SHP77 treated with DMSO at 0.1 percent for 48 hours (cell line): Measurements from ENCODE around the gene VPS13D.
A peak's percentile ranks its signal among the peaks of the same experiment; 100 is the strongest.
"Not testable (repeated sequence)": the region's sequence is repeated elsewhere in the genome, so short reads cannot be mapped to it uniquely, and the experiment has no call there.

ENCODE experiments used
- DNase-seq: peaks from one replicate; lab custom pipeline; 2025; lab: John Stamatoyannopoulos, UW

VPS13D gene

DNA sequence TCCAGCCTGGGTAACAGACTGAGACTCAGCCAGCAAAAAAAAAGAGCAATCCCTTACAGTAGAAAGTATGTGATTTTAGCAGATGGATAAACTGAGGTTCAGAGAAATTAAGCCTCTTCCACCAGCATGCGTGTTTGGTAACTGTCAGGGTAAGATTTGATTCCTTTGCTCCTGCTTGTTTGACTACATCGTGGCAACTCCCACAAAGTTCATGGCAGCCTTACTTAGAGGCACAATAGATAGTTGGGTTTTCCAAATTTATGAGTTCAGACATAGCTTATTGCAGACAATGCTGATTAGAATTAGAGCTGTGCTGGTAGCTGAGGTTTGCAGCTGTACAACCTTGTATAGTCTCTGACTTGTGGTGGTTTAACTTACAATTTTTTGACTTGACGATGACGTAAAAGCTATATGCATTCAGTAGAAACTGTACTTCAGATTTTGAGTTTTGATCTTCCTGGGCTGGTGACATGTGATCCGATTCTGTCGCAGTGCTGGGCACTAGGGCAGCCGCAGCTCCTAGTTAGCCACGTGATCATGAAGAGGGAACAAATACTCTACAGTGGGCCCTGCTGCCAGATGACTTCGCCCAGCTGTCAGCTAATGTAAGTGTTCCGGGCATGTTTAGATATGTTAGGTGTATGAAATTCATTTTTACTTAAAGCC is 220.4 kb downstream of the VPS13D start:
- DNase-seq = peak; percentile 3

DNA sequence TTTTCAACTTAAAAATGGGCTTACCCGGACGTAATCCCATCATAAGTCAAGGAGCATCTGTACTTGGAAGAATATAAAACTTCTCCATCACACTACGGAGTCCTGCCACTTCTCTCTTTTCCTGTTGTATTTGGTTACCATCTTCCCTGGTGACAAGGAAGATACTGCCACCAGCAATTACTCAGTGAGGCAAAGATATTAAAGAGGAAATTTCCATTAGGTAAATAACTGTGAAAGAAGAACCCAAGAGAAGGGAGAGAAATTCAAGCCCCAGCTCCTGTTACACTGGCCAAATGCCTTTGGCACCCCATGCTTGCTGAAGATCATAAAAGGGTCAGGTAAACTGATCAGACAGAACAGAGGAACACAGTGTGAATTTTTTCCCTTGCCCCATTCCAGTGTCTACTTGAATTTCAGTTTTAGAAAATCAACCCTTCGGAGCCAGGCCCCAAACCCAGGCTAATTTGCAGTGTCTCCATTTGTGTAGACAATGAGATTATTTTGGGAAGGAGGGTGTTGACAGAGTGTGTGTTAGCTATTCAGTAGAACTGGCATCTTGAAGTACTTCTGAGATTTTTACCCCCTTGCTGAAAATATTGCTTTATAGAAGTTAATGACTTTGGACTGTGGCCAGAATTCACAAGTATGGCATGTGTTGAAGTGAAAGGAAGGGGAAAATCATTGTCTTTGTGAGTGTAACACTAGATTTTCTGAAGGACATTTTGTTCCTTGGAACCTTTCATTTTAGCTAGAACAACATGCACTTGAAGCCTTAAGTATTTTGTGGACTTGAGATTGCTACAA is 221.1 kb downstream of the VPS13D start:
- DNase-seq = no peak

DNA sequence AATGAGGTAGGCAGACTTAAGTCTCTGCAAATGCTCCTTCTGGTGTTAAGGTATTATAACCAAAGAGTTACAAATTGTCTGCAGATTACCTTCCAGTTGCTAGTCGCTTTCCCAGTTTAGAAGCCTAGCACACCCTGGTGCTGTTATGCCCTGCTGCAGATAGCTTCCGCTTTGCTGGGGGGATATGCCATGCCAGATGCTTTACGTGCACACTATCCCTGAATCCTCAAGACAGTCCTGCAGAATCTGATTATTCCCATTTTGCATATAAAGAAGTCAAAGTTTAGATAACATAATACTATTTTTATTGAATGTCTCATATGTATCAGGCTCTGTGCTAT is 221.7 kb downstream of the VPS13D start:
- no peak for DNase-seq

DNA sequence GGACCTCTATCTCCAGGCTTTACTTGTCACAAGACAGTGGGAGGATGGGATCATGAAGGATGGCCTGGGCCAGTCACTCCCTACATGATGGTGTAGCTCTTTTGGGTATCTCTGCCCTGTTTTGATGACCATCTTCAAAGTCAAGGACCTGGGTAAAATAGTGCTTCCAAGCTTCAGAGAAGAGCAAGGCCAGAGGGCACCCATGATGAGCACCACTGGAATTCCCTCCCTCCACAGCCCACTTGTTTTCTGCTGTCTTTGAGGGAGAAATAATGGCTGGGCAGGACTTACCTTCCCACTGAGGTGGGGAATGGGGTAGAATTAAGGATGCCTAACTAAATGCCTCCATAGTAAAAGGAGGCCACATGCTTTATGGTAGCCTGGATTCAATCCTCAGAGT is 222.4 kb downstream of the VPS13D start:
- no peak for DNase-seq

DNA sequence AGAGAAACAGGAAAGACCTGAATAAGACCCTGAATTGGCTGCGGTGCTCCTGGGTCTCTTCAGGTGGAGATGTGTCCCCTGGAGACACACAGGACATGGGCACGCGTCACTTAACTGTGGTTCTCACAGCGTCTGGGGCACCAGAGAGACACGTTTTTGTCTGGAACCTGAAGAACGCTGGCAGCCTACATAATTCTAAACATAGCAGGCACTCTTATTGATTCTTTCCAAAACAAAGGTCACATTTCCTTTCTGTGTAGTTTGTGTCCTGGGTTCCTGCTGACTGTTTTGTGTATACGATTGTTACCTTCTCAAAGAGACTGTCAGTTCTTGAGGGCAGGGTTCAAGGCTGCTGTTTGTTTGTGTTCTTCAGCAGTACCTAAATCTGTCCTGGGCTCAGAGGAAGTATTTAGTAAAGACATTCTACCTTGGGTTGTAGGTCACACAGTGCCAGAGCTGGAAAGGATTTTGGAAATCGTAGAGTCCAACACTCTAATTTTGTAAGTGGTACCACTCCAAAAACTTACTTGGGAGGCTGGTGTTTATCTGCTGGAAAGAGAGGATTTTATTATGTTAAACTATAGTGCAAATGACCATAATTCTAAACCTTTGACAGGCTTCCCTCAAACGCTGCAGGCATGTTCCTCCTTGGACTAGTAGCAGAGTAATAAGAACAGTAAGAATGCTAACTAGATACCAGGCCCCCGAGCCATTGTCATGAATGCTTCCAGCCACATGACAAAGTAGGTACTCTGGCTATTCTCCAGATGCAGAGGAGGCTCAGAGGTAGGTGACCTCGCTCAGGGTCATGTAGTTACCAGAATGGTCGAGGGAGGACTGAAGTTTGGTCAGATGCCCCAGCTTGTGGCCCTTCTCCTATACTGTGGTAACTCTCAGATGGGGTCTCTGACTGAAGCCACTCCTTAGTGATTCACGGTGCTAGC is 223.8 kb downstream of the VPS13D start:
- DNase-seq = no peak

DNA sequence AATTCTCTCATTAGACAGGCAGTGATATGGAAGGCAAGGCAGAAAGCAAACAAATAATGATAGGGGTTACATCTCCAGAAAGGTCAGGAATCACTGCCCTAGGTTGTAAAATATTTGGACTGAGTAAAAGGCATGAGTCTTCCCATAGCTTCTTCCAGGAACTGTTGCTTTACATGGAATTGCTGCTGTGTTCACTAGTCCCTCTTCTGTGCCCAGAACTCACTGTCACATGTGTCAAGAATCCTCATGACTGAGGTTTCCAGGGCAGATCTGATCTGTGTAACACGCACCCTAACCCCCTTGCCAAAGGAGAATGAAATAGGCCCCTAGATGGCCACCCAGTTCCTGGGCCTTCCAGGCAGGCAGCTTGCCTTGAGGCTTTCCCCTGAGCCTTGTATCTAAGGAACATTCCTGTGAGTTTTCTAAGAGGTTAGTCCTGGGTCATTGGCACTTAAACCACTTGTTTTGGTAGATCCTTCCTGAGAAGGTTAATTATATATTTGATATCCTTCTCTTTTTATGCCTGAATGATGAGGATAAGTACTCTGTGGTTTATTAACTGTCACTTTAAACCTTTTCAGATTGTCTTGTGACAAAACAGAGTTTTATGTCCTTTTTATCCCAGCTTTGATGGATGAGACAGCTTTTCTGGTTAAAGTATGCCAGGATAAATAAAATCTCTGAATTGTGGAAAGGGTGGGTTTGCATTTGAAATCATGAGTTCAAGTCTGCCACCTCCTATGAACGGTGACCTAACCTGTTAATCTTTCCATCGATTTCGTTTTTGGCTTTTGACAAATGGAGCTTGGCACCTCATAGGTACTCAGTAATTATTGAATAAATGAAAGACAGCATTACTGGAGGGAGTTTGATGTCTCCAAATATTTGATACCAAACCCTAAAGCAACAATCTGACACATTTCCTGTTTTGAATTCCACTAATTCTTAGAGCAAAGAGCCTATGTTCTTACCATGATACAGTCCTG is 224.9 kb downstream of the VPS13D start:
- DNase-seq = no peak

DNA sequence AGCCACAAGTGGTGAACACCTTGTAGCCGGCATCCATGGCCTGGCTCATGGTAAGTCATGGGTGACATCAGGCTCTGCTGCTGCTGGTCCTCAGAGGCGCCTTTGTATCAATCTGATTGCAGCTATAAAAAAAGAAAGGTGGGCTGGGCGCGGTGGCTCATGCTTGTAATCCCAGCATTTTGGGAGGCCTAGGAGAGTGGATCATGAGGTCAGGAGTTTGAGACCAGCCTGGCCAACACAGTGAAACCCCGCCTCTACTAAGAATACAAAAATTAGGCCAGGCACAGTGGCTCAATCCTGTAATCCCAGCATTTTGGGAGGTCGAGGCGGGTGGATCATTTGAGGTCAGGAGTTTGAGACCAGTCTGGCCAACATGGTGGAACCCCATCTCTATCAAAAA is 226.3 kb downstream of the VPS13D start:
- DNase-seq = not testable (repeated sequence)

DNA sequence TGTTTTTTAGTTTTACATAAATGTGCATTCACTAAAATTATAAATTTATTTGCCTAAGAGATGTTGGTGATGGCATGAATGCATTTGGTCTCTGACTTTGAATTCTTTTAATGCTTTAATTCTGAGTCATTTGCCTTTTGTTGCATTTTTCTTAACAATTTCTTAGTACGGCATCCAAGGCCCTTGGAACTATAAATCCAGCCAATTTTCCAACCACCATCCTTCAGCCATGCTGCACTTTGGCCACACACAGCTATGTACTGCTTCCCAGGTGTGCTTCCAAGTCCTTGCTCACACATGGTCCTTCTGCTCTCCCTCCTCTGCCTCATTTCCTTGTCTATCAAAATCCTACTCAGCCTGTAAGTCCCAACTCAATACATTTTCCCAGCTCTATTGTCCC is 227.1 kb downstream of the VPS13D start:
- no peak for DNase-seq

DNA sequence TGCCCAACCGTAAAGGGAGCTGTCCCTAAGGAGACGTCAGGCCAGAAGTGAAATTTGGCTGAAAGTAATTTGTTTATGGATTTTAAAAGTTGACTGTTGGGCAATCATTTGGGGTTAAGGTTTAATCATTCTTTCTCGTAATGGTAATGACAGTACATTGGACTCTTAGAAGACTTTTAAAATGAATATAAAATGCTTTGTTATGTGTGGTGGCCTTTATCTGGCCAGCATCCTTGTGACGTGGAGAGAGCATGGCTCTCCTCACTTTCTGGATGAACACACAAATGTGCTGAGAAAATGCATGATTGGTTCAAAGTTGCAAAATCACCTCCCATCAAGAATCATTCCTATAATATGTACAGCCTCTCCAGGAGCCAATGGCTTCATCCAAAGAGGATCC is 227.9 kb downstream of the VPS13D start:
- no peak for DNase-seq

DNA sequence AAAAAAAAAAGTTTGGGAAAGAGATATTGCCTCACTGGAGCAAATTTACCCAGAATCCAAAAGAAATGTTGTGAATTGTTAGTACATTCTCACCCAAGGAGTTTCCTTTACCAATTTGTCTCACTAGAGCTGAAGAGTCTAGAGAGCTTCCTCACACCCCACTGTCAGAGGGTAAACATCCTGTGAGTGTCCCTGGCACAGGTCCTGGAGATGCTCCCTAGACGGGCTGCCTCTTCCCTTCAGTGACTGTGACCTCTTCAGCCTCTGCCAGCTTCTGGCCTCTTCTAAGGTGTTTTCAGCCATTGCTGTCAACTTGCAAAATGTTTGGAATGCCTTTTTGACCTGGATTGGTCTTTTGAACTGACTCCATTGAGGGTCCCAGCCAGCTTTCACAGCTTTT is 228.7 kb downstream of the VPS13D start:
- DNase-seq = no peak

DNA sequence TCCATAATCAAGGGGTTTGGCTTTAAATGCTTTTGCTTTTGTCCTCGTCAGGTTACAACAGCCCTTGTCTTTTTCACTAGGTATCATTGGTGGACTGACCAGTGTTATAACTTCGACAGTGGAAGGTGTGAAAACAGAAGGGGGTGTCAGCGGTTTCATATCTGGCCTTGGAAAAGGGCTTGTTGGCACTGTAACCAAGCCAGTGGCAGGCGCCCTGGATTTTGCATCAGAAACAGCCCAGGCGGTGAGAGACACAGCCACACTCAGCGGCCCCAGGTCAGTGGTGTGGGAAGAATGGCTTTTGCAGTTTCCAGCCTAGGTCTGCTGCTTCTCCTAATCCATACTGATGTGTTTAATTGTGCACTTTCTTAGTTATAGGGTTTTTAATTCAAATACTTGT is 230.3 kb downstream of the VPS13D start:
- DNase-seq = no peak

DNA sequence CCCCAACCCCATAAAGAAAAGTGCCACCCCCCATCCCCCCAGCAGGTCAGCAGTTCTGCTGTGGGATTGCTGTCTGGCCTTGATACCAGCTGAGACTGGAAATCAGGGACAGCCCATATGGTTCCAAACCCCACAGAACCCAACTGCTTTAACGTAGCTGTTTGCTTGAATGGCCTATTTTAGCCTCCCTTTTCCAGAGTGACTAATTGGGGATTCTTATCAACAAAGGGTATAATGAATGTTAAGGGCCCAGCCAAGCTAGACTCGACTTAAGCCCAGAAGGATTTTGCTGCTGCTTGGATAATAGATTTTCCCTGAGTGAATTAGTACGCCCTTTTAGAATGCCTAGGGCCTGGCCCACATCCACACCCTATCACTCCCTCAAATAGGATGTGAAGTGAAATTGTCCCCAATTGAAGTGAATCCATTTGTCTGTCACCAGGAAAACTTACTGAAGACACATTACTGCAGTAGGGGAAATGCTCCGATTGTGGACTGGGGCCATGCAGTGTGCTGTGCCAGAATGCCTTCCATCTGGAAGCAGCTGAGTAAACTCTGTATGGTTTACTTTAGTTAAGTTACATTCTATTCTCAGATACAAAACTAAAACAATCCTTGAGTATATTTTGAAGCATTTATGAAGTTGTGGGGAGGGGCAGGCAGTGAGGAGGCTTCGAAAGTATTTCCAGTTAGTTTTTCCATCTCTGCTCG is 231.2 kb downstream of the VPS13D start:
- peak; percentile 14 for DNase-seq

DNA sequence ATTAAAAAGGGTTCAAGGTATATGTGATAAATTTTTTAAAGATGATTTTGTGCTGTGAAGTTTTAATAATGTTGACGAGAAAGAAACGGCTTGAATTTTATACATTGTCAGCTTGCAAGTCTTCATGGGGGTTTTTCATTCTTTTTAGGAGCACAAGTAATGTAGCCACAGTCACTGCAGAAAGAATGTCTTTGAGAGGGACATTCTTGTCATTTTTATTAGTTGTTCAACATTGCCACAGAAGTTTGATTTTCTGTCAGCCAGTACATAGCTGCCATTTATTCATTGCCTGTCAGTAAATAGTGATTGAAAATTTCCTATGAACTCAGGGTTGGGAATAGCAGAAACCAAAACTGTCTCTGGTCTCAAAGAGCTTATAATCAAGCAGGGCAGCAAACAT is 231.9 kb downstream of the VPS13D start:
- no peak for DNase-seq

DNA sequence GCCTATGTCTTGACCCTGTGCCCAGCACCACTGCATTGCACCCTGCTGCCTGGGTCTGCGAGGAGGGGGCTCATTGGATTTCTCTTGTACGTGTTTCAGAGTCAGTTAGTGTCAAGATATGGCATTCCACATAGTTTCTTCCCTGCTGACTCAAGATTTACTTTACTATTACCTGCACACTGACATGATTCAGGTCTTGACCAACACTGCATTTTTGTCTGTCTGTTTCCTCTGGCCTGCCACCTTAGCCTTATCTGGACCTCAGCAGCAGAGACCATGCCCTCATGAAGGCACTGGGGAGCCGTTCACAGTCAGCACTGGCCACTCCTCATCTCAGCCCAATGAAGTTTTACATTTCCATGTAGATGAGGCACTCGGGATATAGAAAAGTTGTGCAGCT is 232.8 kb downstream of the VPS13D start:
- no peak for DNase-seq

DNA sequence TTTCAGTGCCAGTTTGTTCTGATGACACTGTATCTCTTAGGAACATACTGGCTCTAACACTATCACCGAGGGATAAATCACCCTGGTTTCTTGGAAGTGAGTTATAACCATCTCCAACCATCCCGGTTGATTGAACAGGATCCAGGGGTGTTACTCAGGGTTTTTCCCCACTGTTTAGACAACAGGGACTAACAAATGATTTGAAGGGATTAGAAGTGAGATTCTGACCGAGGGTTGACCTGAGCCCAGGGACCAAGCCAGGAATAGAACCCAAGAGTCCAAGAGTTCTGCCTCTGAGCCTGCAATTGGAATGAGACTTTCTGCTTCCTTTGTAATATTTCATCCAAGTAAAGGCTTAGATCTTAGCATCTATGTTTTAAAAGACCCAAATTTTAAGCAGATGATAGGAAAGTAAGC is 234.2 kb downstream of the VPS13D start:
- no peak for DNase-seq

DNA sequence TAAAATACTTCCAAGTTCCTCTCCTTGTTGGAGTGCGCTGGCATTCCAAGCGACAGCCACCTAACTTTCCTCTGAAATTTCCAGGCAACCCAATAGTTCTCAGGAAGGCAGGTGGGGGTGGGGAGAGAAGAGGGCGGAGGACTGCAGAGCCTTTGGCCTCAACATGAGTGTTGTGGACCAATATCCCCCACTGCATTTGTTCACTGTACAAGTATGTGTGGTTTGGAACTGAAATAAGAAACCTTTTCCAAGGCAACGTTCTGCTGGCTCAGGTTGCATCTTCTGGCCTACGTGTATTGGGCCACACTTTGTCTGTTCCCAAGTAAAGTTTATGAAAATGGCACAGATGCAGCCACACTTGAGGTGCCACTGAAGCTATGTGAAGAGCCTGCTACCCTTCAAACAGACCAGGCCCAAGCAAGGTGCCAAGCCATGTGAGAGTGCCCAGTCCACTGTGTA is 234.8 kb downstream of the VPS13D start:
- DNase-seq = no peak

DNA sequence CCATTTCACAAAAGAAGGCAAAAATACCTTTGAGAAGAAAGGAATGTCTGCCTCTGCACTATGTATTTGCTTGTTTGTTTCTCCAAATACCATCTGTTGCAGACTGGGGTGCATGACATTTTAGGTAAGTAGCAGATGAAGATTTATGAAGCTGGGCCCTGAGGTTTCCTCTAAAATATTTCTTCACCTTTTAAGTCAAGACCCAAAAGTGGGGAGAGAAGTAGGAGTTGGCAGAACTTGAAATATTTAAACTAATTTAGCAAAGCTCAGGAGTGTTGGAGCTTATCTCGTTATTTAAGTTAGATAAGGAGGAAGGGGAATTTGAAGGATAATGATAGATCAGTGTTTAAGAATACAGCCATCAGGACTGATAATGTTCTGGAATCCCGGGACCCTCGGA is 235.3 kb downstream of the VPS13D start:
- no peak for DNase-seq

DNA sequence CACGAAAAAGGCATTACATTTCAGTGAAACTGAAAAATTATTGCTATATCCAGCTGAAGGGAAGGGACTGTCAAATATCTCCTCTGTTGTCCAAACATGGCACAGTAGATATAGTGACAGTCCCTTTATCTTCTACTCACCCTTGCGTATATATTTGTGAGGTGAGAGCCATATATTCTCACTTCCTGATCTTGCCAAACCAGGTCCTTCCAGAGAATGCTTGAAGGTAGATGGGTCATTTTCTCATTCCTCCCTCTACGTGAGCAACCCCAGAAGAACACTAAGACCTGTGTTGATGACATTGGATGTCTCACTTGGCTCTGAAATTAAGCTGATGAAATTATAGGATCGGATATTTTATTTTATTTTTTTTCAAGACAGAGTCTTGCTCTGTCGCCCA is 237.0 kb downstream of the VPS13D start:
- no peak for DNase-seq

DNA sequence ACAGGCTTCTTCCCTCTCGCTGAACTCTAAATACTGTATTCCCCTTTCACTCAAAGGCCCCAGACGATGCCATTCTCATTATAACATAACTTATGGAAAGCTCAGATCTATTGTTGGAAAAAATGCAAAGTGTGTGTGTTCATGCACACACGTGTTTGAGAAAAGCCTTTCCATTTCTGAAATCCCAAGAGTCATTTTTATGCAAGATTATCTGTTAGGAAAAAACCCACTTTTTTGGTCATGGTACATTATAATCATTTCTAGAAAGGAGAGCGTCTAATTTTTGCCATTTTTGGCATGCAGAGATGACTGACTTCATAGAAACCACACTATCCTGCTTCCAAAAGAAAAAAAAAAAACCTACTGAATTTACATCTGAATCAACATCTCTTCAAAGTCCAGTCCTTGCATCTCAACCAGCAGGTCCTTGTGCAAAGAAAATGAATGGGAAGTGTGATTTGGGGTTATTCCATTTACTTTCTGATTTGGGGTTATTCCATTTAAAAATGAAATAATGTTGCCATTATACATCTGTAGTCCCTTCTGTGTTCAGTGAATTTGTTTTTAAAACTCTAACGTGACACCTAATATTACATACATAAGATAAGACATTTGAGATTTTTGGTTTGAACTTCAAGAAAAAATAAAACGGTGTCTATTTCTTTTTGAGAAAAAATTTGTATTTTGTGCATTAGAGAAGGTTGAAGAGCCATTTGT is 237.9 kb downstream of the VPS13D start:
- DNase-seq = no peak

DNA sequence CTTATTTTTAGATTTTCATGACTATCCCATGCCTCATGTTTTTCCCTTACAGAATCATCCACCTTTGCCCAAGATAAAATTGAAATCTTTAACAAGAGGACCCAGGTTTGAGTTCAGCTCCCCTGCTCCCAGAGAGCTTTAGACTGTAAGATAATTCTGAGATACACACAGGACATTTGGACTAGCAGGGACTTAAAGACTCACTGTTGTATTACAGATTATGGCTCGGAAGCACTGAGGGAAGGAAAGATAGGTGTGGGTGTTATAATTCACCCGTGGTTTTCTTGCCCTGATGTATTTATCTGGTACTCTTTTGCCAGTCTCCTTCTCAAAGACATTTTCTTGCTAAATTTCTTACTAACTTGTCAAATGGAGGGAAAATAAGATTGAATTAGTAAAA is 238.5 kb downstream of the VPS13D start:
- DNase-seq = no peak
